ENCODE data around the gene RAPGEF2. TPM values are rescaled to one million over a fixed set of nuclear protein-coding genes. Genes with fewer than 3 reads are reported as not detected.

RAPGEF2 gene
- total and polyA plus RNA-seq, 9 of the 15 experiments (the other 6 are each of a cell fraction or from before 2014, with no cell fraction given), result 3.1 to 32.6 (median 23.1) TPM

GRCh38 chr4:159178979-159179969 is 76.4 kb downstream of the RAPGEF2 start:
- in situ Hi-C loops (cut with MboI) (no loop called here), intact Hi-C loops (cut with micrococcal nuclease) (loop anchor here (5.0 kb wide), 2 partner anchors 268 to 277 kb away; no protein-coding TSS in a partner anchor)
- Histone ChIP-seq H2AFZ (ENCODE audit: low read depth, low read length) (no peak overlapping the region), H3K36me3 (ENCODE audit: control insufficient read depth, insufficient read depth, low read length) (no peaks in the 10 kb centered on the region), H3K27ac (ENCODE audit: extremely low read depth, low read depth, low read length) (no peak overlapping the region), H3K9ac (ENCODE audit: insufficient read depth in 1 of 2, low read depth in 2 of 2, low read length in 2 of 2) (no peak overlapping the region), H3K79me2 (ENCODE audit: control insufficient read depth, insufficient read depth, low read length) (peaks cover 67% of the 10 kb centered on the region), H3K4me1 (replicated peaks in 1 of 2; ENCODE audit: control insufficient read depth in 2 of 2, insufficient read depth in 2 of 2, low read length in 2 of 2) (peaks cover 3 to 17% of the 10 kb centered on the region in 2 experiments; a peak in 3 of 5 replicates), H3K4me3 (no peak overlapping the region), H3K9me1 (ENCODE audit: control insufficient read depth, insufficient read depth, low read length) (no peaks in the 10 kb centered on the region), H4K20me1 (replicated peaks; ENCODE audit: control insufficient read depth, insufficient read depth, low read length) (peaks cover 24% of the 10 kb centered on the region), H3K27me3 (ENCODE audit: control insufficient read depth in 2 of 2, insufficient read depth in 2 of 2, low read length in 2 of 2) (no peaks in the 10 kb centered on the region), H3K9me3 (replicated peaks; ENCODE audit: control insufficient read depth, insufficient read depth, low read depth, low read length) (no peaks in the 10 kb centered on the region), H3K4me2 (ENCODE audit: insufficient read depth, low read length) (no peak overlapping the region)
- DNase-seq (ENCODE audit: extremely low read depth in 1 of 4, low spot score in 3 of 4) (no peak), FAIRE-seq (no peak), ATAC-seq (no peak)
- WGBS (ENCODE audit: insufficient coverage, low coverage, missing lambda C conversion rate), result 58% methylated on average over 3 of the region's 3 CpGs
- no TSS peak for BruUV-seq (replicated peaks)
- TF ChIP-seq MEF2A (IDR thresholded peaks at IDR 0.05; ENCODE audit: control insufficient read depth, low read depth, low read length), result no peak
- no peak for TF ChIP-seq USF2 (CRISPR knock-in tag; IDR thresholded peaks at IDR 0.05)
- no peak for TF ChIP-seq MLLT1 (IDR thresholded peaks at IDR 0.05)
- no peak for TF ChIP-seq KLF16 (IDR thresholded peaks at IDR 0.05)
- TF ChIP-seq SNIP1 (IDR thresholded peaks at IDR 0.05; ENCODE audit: low read depth), result no peak
- no peak for TF ChIP-seq HDAC2 (IDR thresholded peaks at IDR 0.05)
- TF ChIP-seq BRCA1 (IDR thresholded peaks at IDR 0.05), result no peak
- TF ChIP-seq BRCA1 (CRISPR knock-in tag; IDR thresholded peaks at IDR 0.05), result no peak
- TF ChIP-seq, protein P1, sequence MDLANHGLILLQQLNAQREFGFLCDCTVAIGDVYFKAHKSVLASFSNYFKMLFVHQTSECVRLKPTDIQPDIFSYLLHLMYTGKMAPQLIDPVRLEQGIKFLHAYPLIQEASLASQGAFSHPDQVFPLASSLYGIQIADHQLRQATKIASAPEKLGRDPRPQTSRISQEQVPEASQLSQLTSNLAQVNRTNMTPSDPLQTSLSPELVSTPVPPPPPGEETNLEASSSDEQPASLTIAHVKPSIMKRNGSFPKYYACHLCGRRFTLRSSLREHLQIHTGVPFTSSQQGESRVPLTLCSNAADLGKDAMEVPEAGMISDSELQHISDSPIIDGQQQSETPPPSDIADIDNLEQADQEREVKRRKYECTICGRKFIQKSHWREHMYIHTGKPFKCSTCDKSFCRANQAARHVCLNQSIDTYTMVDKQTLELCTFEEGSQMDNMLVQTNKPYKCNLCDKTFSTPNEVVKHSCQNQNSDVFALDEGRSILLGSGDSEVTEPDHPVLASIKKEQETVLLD (IDR thresholded peaks at IDR 0.05), result no peak
- TF ChIP-seq, protein P2, sequence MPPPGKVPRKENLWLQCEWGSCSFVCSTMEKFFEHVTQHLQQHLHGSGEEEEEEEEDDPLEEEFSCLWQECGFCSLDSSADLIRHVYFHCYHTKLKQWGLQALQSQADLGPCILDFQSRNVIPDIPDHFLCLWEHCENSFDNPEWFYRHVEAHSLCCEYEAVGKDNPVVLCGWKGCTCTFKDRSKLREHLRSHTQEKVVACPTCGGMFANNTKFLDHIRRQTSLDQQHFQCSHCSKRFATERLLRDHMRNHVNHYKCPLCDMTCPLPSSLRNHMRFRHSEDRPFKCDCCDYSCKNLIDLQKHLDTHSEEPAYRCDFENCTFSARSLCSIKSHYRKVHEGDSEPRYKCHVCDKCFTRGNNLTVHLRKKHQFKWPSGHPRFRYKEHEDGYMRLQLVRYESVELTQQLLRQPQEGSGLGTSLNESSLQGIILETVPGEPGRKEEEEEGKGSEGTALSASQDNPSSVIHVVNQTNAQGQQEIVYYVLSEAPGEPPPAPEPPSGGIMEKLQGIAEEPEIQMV (tag; conservative IDR thresholded peaks at IDR 0.05; ENCODE audit: low read depth), result no peak
- TF ChIP-seq ZNF121 (CRISPR knock-in tag; conservative IDR thresholded peaks at IDR 0.05), result no peak
- ChIA-PET POLR2A (no interaction called here), CTCF (ENCODE audit: low intra/inter-chr PET ratio) (no interaction called here)
